Mesodermal cell (in vitro differentiated cells): ENCODE results near the gene TMEM87A.
"Not testable (repeated sequence)": the region's sequence is repeated elsewhere in the genome, so short reads cannot be mapped to it uniquely, and the experiment has no call there.

Source experiments
- H3K27ac ChIP-seq: 2 replicates; pipeline ENCODE4 v1.7.0; 2013; ENCODE audit warnings: mild to moderate bottlenecking, low read depth, low read length, moderate library complexity; ENCODE audit not compliant: severe bottlenecking
- H3K36me3 ChIP-seq: 2 replicates; pipeline ENCODE4 v1.7.1; 2013; ENCODE audit warnings: mild to moderate bottlenecking, low read length, moderate library complexity; ENCODE audit not compliant: control insufficient read depth, insufficient read depth
- H3K4me1 ChIP-seq: one replicate; pipeline ENCODE4 v1.7.1; 2013; ENCODE audit warnings: mild to moderate bottlenecking, low read length; ENCODE audit not compliant: insufficient read depth, control insufficient read depth, poor library complexity, severe bottlenecking
- H3K4me3 ChIP-seq: 2 replicates; pipeline ENCODE4 v1.7.0; 2013; ENCODE audit warnings: low read length, control low read depth, mild to moderate bottlenecking; ENCODE audit not compliant: insufficient read depth, poor library complexity, severe bottlenecking; ENCODE audit errors: extremely low read depth
- H3K9me3 ChIP-seq: 2 replicates; pipeline ENCODE4 v1.7.1; 2013; ENCODE audit warnings: mild to moderate bottlenecking, low read length, moderate library complexity; ENCODE audit not compliant: control insufficient read depth
- WGBS, 2 experiments: methylation state at CpG; one replicate each; pipeline ENCODE4 v1.1.5; 2013; ENCODE audit warnings: missing lambda C conversion rate in 2 of 2; ENCODE audit not compliant: insufficient coverage in 2 of 2; 5-methylcytosine and 5-hydroxymethylcytosine counted together

TMEM87A gene

DNA sequence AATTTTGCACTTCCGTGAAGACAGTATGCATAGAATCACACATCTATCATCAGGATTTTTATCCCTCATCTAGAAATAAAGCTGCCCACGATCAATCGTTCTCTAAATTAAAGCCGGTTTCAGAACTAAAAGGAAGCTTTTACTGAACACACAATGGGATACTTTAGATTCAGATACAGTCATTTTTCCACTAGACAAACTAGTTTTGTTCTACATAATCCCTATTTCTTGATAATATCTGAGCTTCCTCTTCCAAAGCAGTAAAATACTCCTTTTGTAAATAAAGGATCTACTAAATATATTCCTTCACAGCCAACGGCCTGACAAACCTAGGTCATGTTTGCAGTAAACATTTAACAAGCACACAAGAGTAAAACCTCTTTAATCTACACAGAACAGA, 2.2 kb downstream of the TMEM87A start:
- H3K36me3 ChIP-seq = peaks cover 41% of the 10 kb centered on the region
- H3K4me3 ChIP-seq = peak overlapping the region; percentile 18
- H3K4me1 ChIP-seq = peaks cover 8% of the 10 kb centered on the region
- 91 to 95% methylated on average over 5 of the region's 5 CpGs for WGBS, 2 experiments
- no peak overlapping the region for H3K27ac ChIP-seq
- H3K9me3 ChIP-seq = no peaks in the 10 kb centered on the region

DNA sequence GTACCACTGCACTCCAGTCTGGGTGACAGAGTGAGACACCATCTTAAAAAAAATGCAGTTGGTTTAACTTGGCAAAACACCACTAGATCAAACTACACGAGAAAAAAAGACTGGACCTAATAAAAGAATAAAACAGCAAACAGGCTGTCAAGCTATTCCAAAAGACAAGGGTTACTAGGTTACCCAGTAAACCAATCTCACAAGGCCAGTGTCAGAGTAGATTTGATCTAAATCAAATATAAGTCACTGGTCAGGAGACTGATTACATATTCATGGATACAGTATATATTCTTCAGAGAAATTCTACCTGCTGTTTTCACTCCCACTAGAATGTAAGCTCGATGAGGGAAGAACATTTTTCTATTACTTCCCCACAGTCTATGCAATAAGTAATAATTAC, 2.7 kb downstream of the TMEM87A start:
- 0% methylated on average over 1 of the region's 2 CpGs; no CpG with 5 or more reads in 1 of the 2 experiments for WGBS, 2 experiments
- Histone ChIP-seq H3K4me3 (no peak overlapping the region), H3K36me3 (peaks cover 45% of the 10 kb centered on the region), H3K4me1 (peaks cover 8% of the 10 kb centered on the region), H3K9me3 (no peaks in the 10 kb centered on the region), H3K27ac (no peak overlapping the region)

DNA sequence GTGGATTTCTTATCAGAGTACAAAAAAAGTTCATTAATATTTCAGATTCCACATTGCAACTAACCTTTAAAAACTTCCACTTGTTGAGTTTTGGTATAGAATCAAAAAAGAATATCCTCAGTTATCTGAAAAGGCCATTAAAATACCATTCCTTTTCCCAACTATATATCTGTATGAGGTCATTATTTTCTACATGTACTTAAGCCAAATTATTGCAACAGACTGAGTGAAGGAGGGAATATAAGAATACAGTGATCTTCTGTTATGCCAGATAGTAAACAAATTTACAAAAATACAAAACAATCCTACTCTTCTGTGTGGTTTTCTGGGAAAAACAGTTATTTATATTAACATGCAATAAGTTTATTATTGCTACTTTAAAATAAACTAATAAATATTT, 5.9 kb downstream of the TMEM87A start:
- Histone ChIP-seq H3K27ac (no peak overlapping the region), H3K36me3 (peaks cover 75% of the 10 kb centered on the region), H3K9me3 (no peaks in the 10 kb centered on the region), H3K4me1 (no peaks in the 10 kb centered on the region), H3K4me3 (no peak overlapping the region)

DNA sequence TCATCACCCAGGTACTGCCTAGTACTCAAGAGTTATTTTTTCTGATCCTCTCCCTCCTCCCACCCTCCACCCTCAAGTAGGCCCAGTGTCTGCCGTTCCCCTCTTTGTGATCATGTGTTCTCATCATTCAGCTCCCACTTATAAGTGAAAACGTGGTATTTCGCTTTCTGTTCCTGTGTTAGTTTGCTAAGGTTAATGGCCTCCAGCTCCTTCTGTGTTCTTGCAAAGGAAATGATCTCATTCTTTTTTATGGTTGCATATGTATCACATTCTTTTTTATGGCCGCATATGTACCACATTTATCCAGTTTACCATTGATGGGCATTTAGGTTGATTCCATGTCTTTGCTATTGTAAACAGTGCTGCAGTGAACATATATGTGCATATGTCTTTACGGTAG, 8.4 kb downstream of the TMEM87A start:
- 83 to 94% methylated on average over 1 to 3 of the region's 5 CpGs for WGBS, 2 experiments
- peaks cover 81% of the 10 kb centered on the region for H3K36me3 ChIP-seq

DNA sequence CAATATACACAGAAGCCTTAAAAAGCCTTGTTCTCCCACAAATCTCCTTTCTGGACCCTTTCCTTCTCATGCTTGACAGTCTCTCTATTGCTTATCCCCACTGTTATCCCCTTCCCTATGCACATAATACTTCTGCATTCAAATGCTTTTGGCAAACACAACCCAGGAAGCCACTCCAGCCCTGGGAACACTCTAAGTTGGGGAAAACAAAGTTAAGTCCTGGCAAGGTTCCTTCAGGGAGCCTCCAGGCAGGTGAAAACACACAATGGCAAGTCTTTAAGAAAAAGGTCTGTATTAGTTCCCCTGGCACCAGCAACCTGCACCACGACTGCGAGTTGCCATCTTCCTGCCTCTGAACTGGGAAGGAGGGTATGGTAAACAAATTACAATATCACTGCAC, 19.9 kb downstream of the TMEM87A start:
- Histone ChIP-seq H3K36me3 (peaks cover 61% of the 10 kb centered on the region), H3K4me1 (no peaks in the 10 kb centered on the region), H3K4me3 (no peak overlapping the region), H3K27ac (no peak overlapping the region), H3K9me3 (peaks cover 22% of the 10 kb centered on the region)
- no CpG with 5 or more reads among the region's 2 CpGs for WGBS, 2 experiments

More for the DNA sequence above, 8.4 kb downstream of the TMEM87A start:
- H3K9me3 ChIP-seq = no peaks in the 10 kb centered on the region
- H3K27ac ChIP-seq = no peak overlapping the region
- no peaks in the 10 kb centered on the region for H3K4me1 ChIP-seq
- H3K4me3 ChIP-seq = no peak overlapping the region

DNA sequence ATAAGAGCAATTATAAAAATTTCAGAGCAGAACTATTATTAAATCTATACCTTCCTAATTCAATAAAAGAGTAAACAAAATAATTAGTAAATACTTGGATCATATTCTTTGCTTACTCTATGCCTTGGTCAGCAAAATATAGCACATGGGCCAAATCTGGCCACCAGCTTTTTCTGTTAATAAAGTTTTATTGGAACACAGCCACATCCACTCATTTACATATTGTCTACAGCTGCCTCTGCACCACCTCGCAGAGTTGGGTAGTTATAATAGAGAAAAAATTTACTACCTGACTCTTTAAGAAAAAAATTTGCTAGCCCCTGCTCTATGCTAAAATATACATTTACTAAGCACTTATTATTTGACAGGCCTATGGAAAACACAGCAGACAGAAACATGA, 32.4 kb downstream of the TMEM87A start:
- Histone ChIP-seq H3K4me3 (no peak overlapping the region), H3K27ac (no peak overlapping the region), H3K36me3 (peaks cover 59% of the 10 kb centered on the region), H3K9me3 (no peaks in the 10 kb centered on the region), H3K4me1 (no peaks in the 10 kb centered on the region)
- no CpG with 5 or more reads among the region's 1 CpG for WGBS, 2 experiments

DNA sequence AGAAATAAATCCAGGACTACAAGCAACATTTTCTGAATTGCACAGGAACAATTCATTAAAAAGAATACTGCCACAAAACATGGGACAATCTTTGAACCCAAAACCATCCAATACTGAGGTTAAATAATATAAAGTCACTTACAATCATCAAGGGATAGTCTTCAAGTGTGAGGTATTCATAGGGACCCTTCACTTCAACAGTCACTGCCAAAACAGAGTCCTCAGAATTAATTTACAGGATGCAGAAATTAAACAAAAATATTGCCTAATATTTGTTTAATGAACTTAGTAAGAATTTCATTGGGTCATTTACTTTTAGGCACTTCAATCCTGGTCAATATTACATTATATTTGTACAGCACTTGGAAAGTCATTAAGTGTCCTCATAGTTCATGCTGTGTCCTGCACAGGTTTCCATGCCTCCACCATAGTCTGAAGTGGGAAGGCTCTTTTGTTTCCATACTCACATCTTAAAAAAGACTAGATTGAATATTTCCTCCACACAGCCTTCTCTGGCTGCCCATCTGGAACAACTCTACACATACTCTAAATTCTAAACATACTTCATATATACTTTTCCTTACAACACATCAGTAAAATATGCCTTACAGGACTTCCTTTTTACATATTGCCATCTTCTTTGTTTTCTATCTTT, 33.6 kb downstream of the TMEM87A start:
- Histone ChIP-seq H3K4me3 (no peak overlapping the region), H3K27ac (no peak overlapping the region), H3K9me3 (no peaks in the 10 kb centered on the region), H3K4me1 (no peaks in the 10 kb centered on the region), H3K36me3 (peaks cover 69% of the 10 kb centered on the region)

DNA sequence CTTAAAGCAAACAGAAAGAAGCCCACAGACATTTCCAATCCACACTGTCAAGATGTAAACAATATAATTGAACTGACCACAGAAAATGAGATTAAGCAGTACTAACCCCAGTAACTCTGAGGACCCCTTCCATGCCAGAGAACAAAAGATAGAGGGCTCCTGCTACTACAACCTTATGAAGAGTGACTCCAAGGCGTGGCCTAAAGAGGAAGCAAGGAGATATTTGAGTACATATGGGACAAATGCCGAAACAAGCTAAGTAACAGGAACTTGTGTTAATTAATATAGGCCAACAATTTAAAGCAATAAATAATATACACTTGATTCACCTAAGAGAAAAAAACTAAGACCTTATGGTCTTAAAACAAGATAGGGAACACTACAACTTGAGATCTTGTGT, 40.1 kb downstream of the TMEM87A start:
- peaks cover 79% of the 10 kb centered on the region for H3K36me3 ChIP-seq
- no CpG with 5 or more reads among the region's 2 CpGs for WGBS, 2 experiments
- no peak overlapping the region for H3K4me3 ChIP-seq
- no peaks in the 10 kb centered on the region for H3K9me3 ChIP-seq
- H3K27ac ChIP-seq = no peak overlapping the region
- no peaks in the 10 kb centered on the region for H3K4me1 ChIP-seq

DNA sequence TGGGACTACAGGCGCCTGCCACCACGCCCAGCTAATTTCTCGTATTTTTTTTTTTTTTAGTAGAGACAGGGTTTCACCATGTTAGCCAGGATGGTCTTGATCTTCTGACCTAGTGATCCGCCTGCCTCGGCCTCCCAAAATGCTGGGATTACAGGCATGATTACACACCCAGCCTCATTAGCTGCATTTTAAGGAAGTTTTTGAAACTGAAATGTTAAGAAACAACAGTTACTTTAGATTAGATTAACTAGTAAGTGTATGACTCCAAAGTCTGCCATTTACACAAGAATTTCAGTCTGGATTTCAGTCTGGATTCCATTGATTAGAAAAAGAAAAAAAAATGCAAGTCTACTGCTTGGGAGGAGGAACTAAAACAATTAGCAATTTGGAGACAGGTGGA, 40.6 kb downstream of the TMEM87A start:
- Histone ChIP-seq H3K27ac (no peak overlapping the region), H3K9me3 (no peaks in the 10 kb centered on the region), H3K4me3 (no peak overlapping the region), H3K36me3 (peaks cover 79% of the 10 kb centered on the region), H3K4me1 (no peaks in the 10 kb centered on the region)
- 70 to 80% methylated on average over 2 of the region's 5 CpGs for WGBS, 2 experiments

DNA sequence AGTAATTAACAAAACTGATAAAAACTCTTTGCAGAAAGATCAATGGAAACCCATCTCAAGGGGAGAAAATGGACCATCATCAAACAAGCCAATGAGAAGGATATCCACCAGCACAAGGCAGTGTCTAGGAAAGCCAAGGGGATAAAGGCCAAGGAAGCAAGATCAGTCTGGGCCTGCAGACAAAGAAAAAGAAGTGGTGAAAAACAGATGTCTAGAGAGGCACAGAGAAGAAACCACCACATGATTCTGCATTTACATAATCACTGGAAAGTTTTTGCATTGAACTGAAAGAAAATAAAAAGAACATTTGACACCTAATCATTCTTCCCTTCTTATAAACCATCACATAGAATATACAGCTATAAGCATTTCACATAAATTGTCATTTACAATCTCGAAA, 42.1 kb downstream of the TMEM87A start:
- Histone ChIP-seq H3K4me1 (no peaks in the 10 kb centered on the region), H3K27ac (no peak overlapping the region), H3K36me3 (peaks cover 80% of the 10 kb centered on the region), H3K9me3 (no peaks in the 10 kb centered on the region), H3K4me3 (no peak overlapping the region)
- WGBS, 2 experiments = 92 to 100% methylated on average over 1 of the region's 1 CpG

DNA sequence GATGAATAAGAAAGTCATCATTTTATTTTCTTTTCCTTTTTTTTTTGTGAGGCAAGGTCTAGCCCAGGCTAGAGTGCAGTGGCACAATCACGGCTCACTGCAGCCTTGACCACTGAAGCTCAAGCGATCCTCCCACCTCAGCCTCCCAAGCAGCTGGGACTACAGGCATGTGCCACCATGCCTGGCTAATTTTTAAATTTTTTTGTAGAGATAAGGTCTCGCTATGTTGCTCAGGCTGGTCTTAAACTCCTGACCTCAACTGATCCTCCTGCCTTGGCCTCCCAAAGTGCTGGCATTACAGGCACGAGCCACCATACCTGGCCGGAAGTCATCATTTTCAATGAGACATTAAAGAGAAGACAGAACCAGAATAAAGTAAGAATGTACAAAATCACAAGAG, 44.3 kb downstream of the TMEM87A start:
- 94 to 95% methylated on average over 3 of the region's 5 CpGs for WGBS, 2 experiments
- H3K27ac ChIP-seq, H3K4me3 ChIP-seq, H3K9me3 ChIP-seq, H3K4me1 ChIP-seq: not testable (repeated sequence)
- peaks cover 80% of the 10 kb centered on the region for H3K36me3 ChIP-seq
